Fibroblast of skin of abdomen (primary cell): ENCODE data around the gene NCS1.

Experiments used
- DNase-seq: peaks from one replicate; pipeline ENCODE4 v3.0.0-alpha.2; 2013

NCS1 gene

DNA sequence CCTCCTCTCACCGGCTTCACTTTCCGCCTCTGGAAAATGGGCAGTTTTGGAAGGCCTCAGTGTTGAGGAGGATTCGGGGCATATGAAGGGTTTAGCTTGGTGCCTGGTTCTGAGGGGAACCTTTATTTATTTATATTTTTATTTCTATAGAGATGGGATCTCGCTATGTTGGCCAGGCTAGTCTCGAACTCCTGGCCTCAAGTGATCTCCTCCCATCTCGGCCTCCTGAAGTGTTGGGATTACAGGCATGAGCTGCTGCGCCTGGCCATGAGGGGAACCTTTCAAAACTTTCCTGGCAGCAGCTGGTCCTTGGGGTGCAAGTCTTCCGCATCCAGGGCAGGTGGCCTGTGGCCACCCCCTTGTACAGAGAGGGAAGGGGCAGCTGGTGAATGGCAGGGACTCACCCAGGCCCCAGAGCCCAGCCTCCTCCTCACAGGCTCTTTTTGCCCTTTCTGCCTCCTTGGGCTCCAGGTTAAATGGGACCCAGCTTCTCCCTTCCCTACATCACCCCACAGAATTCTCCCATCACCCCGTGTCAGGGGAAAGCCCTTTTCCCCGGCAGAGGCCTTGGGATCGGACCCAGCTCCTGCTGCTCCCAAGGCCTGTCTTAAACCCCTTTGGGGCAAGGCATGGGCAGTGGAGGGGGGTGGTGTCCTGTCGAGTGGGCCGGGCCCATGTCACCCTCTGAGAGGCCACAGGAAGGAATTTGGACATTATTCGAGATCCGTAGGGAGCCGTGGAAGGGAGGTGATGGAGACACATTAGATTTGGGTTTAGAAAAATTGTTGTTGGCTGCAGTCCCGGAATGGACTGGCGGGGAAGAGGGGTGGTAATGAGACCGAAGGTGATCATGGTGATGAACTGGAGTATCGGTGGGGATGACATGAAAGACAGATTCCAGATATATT, 5.9 kb downstream of the NCS1 start:
- no peak for DNase-seq

DNA sequence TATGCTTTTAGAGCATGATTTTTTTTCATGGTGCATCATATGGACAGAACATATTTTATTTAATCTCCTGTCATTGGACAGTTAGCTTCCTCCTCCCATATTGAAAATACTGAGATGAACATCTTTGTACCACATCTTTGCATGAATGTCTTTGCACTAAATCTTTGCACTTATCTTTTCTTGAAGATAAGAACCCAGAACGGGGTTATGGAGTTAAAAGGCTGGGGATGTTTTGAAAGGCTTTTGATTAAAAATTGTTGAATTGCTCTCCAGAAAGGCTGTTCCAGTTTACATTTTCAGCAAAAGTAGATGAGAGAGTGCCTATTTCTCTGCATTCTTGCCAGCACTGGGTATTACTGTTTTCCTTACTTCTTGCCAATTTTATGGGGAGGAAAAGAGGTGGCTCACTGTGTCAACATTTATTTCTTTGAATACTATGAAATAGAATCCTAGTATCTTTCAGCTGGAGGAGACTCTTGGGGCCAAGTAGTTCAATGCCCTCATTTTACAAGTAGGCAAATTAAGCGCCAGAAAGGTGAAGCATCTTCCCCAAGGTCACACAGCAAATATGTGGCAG, 7.2 kb downstream of the NCS1 start:
- DNase-seq, result no peak

DNA sequence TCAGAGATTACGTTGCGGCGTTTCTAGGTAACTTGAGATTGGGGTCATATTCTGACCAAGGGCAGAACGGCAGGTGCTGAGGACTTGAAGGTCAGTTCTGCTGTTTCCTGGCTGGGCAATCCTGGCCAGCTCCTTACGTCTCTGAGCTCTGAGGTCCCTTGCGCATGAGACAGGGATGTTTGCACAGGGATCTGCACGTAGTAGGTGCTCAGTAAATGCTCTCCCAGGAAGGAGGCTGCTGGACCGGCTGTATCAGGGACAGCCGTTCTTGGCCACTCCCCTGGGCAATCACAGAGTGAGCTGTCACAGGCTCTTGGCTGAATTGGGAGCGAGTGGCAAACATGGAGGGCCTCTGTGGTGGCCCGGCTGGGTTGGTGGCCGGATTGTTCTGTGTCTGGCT, 8.3 kb downstream of the NCS1 start:
- no peak for DNase-seq

DNA sequence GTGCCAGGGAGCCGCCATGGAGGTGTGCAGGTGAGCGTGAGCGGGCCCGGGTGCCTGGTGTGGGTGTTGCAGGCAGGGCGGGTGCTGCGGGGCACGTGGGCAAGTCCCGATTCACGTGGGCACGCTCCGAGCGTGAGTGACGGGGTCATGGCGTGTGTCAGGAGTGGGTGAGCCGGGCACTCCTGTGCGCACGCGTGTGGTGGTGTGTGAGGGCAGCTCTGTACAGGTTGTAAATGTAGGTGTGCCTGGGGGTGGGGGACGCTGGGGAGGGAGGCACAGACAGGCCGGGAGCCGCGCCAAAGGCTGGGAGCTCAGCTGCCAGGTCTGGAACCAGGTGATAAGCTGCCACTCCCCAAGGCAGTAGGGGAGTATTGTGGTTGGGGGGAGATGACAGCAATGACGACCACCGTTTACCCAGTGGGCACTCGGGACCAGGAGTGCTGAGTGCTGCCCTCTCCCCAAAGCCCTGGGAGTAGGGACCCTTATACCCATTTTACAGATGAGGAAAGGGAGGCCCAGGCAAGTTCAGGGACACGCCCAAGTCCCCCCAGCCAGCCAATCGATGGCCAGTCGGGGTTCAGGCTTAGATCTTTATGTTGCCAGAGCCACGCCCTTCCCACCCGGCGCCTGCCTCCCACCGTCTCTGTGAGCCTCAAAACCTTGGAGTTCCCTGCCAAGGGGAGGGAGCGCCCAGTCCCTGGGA, 9.6 kb downstream of the NCS1 start:
- no peak for DNase-seq

DNA sequence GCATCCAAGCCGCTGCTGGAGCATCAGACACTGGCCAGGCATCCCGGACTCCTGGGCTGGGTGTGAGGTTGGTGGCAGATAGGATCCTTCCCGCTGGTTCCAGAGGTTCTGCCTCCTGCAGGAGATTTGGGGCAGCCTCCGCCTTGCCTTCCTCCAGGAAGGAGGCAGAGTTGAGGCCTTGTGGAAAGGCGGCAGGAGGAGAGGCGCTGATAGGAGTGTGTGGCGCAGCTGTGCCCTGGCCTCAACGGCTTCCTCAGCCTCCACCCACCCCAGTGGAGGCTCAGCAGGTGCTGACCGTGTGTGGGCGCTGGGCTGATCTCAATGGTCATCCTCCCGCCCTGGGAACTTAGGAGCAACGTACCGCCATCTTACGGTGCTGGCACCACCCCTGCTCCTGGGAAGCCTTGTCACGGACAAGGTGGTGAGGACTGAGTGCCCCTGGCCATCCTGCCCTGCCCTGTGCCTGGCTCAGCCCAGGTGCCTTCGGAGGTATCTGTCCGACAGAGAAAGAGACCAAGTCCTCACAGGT, 10.2 kb downstream of the NCS1 start:
- DNase-seq, result no peak

DNA sequence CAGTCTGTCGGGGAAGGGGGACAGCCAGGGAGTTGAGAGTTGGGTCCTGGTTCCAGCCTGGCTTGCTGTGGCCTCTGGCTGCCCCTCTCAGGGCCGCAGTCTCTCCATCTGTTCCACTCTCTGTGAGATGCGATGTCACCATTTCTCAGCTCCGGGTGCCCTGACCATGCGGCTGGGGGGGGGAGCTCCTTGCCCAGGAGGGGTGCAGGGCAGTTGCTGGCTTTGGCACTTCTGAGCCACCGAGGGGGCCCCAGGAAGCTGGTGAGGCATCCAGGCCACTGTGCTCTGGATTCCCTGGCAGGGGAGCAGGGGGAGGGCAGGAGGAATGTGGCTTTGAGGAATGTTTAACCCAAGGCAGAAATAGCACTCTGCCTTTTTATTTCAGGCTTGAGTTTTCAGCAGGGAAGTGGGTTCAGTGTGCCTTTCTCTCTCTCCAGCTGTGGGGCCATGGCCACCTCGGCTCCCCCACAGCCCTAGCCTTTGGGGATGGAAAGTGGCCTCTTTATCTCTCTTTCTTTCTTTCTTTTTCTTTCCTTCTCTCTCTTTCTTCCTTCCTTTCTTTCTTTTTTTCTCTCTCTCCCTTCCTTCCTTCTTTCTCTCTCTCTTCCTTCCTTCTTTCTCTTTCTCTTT, 11.0 kb downstream of the NCS1 start:
- peak; percentile 85 for DNase-seq

DNA sequence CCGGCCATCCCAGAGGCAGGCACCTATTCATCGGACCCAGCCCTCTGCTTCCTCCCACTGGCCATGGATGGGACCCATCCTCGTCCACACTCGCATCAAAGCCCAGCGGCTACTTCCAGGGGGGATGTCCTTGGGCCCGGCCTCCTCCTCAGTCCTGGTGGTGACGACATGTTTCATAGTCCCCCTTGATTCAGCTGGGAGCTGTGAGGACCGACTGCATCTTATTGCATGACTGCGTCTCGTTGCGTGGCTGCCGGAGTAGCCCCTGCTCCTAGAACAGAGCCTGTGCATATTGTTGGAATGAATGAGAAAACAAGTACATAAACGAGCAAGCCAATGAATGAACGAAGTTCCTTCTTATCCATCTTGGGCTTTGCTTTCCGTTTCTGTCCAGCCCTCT, 12.8 kb downstream of the NCS1 start:
- DNase-seq, result no peak

DNA sequence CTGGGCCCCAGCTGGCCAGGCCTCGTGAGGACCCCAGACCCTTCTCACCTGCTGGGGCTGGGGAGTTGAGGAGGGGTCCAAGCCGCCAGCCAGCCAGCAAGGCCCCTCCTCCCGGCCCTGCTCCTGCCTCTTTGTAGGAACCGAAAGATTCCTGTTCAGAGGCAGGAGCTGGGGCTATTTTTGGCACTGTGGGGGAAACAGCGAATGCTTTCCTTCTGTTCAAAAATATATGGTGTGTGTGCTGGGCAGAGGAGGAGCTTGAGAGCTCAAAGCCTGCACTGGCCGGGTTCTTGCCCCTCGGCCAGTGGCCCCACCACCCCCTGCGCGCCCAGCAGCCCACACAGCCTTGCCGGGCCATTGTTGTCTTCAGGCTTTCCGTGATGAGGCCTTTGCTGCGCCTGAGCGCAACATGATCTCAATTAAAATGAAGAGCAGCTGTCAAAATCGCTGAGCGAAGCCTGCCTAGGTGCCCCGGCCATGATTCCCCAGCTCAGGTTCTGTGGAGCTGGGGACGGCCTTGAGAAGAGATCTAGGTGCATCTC, 13.4 kb downstream of the NCS1 start:
- peak; percentile 54 for DNase-seq

DNA sequence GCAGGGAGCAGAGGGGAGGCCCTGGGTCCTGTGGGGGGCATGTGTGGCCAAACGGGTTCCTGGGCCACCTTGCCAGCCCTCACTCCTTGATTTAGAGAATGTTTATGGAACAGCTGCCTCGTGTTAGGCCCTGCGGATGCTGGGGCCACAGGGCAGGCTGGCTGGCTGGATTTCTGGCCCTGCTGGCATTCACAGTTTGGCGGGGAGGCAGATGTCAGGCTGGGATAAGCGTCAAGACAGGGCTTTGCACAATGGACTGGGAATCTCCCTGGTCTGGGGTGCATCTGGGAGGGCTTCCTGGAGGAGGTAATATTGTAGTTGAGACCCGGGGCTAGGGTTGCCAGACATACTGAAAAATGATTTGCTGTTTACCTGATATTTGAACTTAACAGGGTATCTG, 13.8 kb downstream of the NCS1 start:
- DNase-seq, result no peak

DNA sequence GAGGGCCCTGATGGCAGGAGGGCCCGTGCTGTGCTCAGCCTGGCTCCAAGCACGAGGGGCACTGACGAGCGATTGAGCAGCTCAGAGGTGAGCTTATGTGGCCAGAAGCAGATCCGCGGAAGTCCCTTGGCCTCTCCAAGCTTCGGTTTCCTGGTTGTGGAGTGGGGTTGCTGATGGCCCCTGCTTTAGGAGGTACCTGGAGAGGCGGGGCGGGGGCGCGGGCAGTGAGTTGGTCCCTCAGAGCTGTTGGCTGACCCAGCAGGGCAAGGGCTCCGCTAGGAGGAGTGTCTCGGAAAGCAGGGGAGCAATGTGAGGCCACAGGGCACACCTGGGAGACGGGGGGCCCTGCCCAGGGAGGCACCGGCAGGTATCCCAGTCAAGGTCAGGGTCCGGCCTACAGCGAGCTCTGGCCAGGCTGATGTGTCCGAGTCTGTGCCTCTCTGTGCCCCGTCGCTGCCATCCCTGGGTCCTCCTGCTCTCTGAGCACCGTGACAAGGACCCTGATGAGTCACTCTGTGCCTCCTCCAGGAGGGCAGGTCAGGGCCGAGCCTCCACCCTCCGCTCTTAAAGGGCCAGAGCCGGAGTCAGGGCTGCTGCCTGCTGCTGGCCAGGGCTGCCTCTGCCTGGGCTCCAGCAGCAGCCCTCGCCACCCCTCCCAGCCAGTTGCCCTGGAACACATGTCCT, 14.8 kb downstream of the NCS1 start:
- no peak for DNase-seq

DNA sequence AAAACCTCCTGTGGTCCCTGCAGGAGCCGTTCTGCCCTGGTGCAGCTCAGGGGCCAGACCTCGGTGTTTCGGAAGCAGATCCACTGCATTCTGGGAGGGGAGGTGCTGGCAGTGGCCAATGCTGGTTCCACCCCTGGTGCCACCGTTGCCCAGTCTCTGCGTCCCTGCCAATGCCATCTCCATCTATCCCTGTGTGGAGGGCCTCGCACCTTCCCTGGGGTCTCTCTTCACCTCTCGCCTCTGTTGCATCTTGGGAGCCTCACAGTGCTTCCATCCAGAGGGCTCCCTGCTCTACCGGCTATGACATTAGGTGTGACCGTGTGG, 15.3 kb downstream of the NCS1 start:
- no peak for DNase-seq

DNA sequence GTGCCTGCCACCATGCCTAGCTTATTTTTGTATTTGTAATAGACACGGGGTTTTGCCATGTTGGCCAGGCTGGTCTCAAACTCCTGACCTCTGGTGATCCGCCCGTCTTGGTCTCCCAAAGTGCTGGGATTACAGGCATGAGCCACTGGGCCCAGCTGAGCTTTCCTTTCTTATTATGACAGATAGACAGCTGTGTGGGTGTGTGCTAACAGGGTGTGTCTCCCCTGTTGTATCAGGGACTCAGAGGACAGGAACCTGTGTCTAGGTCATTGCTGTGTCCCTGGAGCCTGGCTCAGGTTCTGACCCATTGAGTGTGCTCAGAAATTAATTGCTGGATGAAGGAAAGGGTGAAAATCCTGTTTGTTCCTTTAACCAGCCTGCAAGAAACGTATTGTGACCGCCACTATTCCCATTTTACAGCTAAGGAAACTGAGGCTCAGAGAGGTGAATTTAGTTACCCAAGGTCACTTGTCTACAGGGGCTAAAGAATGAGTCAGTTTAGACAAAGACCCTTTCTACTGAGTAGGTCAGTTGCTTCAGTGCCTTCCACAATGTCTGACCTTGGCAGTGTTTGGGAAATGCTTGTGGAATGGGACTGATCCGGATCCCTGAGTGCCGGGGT, 16.8 kb downstream of the NCS1 start:
- no peak for DNase-seq

DNA sequence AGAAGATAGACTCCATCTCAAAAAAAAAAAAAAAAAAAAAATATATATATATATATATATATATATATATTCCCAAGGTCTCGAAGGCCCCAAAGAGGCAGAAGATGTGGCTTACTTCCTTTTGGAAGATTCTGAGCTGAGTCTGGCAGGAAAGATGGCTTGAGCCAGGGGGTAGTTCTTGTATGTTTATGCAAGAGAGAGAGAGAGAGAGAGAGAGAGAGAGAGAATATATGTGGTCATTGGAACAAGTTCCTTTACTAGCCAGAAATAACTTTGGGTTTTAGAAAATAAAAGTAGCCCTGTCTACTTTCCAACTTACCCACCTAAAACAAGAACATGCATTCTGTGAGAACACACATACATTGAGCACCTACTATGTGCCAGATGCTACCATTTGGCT, 17.6 kb downstream of the NCS1 start:
- DNase-seq, result peak; percentile 67

DNA sequence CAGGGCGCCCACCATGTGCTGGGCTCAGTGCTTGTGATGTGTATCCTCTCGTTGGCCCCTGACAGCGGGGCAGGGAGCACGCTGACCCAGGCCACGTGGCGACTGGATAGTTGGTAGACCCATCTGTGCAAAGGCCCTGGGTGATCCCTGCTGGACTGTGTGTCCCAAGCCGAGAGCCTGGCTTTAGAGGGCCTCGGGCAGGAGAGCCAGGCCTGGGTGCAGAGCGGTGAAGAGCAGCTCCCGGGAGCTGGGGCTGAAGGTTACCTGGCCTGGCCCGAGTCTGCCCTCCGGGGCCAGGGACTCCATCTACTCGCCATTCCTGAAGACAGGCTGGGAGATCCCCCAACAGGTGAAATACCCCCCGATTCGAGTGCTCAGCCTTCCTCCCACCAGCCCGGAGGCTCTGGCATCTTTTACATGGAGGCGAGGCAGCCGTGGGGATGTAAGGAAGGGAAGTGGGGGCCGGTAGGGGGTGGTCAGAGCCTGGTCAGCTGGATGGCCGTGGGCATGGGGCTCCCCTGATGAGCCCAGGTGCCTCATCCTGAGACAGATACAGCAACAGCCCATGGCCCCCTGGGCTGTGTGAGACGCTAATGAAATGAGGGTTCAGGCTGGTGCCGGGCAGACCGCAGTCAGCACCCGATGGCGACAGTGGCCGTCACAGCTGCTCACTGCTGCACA, 19.0 kb downstream of the NCS1 start:
- no peak for DNase-seq

DNA sequence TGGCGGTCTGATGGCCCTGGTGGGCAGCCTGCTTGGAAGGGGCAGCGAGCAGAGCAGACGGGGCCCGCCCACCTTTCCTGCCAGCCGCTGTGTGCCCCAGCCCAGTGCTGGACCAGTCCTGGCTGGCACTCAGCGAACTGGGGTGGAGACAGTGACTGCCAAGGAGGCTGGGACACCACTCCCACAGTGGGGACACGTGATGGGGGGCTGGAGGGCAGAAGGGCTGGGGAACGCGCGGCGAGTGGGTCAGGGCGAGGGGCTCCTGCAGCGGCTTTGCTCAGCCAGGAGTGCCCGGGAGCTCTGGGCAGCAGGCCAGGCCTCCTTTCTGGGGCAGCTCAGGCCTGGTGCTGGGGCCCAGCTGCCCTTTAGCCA, 19.5 kb downstream of the NCS1 start:
- DNase-seq, result no peak

DNA sequence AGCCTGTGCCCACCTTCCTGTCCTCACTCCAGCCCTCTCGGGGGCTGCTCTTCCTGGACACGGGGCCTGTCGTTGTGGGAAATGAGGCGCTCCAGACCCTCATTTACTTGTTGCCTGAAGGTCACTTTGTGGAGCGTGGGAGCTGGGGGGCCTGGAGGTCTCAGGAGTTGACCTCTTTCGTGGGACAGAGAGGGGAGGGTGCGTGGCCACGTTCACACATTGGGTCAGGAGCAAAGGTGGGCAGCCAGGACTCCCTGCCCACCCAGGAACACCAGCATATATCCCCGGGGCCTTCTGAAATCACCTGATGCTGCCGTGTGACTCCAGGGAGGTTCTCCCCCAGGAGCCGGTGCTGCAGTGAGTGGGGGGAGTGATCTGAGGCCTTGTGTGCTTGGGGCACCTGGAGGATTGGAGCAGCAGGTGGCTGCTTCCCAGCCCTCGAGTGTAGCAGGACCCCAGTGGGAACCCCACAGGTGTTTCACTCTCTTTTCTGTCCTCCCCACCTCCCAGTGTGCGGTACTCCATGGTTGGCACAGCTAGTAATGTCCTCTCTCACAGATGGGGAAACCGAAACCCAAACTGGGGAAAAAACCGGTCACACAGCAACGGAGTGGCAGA, 20.3 kb downstream of the NCS1 start:
- DNase-seq, result no peak

DNA sequence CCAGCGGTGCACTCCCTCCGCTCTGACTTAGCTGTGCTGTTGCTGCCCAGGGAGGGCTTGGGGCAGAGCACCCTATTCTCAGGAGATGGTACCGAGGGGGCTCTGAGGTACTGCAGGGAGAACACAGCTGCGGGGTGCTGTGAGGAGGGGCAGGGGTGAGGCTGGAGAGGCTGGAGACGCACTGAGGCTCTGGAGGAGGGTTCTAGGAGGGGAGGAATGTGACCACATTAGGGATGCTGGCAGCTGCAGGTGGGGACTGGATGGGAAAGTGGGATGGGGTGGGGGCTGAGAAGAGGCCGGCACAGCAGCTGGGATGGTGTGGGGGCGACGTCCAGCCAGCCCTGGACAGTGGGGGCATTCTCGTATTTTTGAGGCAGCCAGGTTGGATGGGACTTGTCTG, 20.9 kb downstream of the NCS1 start:
- no peak for DNase-seq

DNA sequence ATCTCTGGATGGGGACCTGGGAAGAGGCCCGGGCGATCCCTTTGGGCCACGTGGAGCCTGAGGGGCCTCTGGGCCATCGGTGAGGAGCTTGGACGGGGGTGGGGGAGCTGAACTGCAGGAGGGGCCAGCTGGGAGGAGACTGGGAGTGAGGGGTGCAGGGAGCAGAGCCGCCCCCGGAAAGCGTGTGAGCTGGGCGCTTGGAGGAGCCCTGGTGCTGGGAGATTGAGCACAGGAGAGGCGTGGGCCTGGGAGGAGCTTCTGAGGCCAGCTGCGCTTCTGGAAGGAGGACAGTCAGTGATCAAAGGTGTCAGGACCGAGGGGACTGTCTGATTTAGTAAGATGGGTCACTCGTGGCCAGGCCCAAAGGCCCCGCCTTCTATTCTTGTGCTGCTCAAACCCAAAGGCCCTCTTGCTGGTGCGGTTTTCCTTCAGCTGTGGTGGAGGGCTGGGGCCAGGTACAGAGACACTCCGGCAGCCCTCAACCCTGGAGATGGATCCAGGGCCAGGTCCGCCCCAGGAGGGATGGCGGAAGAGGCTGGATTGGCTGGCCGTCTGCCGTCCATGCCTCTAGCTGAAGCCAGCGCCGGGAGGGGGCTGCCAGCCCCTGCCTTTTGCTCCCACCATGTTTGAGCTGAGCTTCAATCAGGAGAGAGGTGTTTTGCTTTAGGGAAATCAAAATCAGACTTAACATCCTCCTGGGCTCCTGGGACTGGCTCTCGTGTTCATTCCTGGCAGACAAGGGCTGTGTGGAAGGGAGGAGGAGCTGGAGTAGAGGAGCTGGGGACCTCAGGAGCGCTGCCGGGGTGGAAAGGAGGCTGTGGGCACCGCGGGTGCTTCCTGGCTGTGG, 21.6 kb downstream of the NCS1 start:
- no peak for DNase-seq

DNA sequence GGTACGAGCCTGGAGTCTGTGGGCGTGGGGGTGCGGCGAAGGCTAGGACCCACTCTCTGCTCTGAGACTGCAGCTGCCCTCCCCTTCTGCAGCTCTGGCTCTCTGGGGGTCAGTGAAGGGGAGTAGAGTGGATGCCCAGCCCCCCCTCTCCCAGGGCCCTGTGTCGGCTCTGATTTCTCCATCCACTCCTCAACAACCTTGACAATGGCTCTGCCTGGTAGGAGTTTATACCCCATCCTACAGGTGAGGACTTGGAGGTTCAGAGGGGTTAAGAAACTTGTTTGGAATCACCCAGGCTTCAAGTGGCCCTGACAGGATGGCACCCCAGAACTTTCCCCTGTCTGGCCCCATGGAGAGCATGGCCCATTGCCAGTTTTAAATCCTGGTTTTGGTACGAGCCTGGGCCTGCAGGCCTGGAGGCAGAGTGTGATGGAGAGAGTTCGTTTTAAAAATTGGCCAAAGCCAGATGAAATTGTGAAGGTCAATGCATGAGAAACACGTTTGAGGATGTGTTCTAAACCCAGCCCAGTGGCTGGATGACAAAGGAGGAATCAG, 22.3 kb downstream of the NCS1 start:
- DNase-seq, result no peak

DNA sequence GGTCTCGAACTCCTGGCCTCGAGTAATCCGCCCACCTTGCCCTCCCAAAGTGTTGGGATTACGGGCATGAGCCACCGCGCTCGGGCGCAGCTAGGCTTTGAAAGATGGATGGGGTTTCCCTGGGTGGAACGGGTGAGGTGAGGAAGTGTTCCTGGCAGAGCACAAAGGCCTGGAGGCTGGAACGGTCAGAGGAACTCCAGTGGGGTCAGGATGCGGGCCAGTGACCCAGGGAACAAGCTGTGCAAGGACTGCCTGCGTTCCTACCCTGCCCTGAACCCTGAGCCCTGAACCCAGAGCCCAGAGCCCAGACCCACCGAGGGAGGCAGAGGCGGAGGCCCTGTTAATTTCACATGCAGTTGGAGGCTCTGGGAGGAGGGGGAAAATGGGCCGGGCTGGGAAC, 23.4 kb downstream of the NCS1 start:
- no peak for DNase-seq
